Subcutaneous abdominal adipose tissue (tissue), 5 donors: ENCODE data around the gene NRF1.
"Not testable (repeated sequence)": the region's sequence is repeated elsewhere in the genome, so short reads cannot be mapped to it uniquely, and the experiment has no call there.

ENCODE experiments used
- H3K27ac ChIP-seq: one replicate; pipeline ENCODE4 v1.7.0; 2013; ENCODE audit warnings: low read depth, mild to moderate bottlenecking, inconsistent platforms, low read length, moderate library complexity
- H3K27me3 ChIP-seq, 5 donors: one replicate each; pipeline ENCODE4 v1.7.0; 2013; ENCODE audit warnings: low read length in 5 of 5, inconsistent platforms in 1 of 5; ENCODE audit not compliant: control insufficient read depth in 5 of 5, insufficient read depth in 4 of 5
- H3K36me3 ChIP-seq, 5 donors: one replicate each; pipeline ENCODE4 v1.7.0; 2013; ENCODE audit warnings: low read length in 5 of 5; ENCODE audit not compliant: control insufficient read depth in 5 of 5, insufficient read depth in 5 of 5
- H3K4me1 ChIP-seq, 5 donors: one replicate each; pipeline ENCODE4 v1.7.0; 2013; ENCODE audit warnings: low read length in 5 of 5, mild to moderate bottlenecking in 3 of 5, moderate library complexity in 1 of 5; ENCODE audit not compliant: control insufficient read depth in 5 of 5, insufficient read depth in 5 of 5
- H3K4me3 ChIP-seq, 5 donors: one replicate each; pipeline ENCODE4 v1.7.0; 2013; ENCODE audit warnings: low read length in 5 of 5, low read depth in 1 of 5
- H3K9ac ChIP-seq, 5 donors: one replicate each; pipeline ENCODE4 v1.7.0; 2013; ENCODE audit warnings: low read length in 5 of 5, mild to moderate bottlenecking in 4 of 5, moderate library complexity in 3 of 5
- H3K9me3 ChIP-seq, 5 donors: one replicate each; pipeline ENCODE4 v1.7.0; 2013; ENCODE audit warnings: low read length in 5 of 5; ENCODE audit not compliant: control insufficient read depth in 5 of 5
- donor health status: healthy.
- donor health status: healthy.
- donor health status: healthy.
- donor health status: healthy.
- donor health status: healthy.

Gene NRF1

GRCh38 chr7:129789652-129790051 is 178.1 kb downstream of the NRF1 start:
- Histone ChIP-seq H3K27me3 (peaks cover 21 to 42% (median 27%) of the 10 kb centered on the region in 5 donors), H3K9ac (no peak overlapping the region), H3K4me1 (peaks cover 0 to 14% (median 13%) of the 10 kb centered on the region in 5 donors), H3K9me3 (no peaks in the 10 kb centered on the region), H3K27ac (no peak overlapping the region), H3K4me3 (no peak overlapping the region), H3K36me3 (no peaks in the 10 kb centered on the region)

DNA sequence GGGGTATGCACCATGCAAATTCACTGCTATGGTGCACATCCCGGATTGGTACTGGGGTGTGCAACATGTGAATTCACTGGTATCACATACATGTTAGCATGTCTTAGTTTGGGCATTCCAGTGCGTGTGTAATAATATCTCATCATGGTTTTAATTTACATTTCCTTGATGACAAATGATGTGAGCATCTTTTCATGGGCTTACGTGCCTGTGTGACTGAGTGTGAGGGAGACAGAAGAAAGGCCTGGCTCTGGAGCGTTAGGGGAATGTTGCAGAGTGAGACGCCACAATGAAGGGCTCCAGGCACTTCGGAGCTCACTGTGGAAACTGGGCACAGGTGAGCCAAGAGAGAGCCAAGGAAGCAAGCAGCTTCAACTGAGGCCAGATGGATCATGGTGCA is 178.6 kb downstream of the NRF1 start:
- peaks cover 16 to 37% (median 22%) of the 10 kb centered on the region in 5 donors for H3K27me3 ChIP-seq
- H3K9ac ChIP-seq, result no peak overlapping the region
- no peaks in the 10 kb centered on the region for H3K36me3 ChIP-seq
- no peak overlapping the region for H3K4me3 ChIP-seq
- no peaks in the 10 kb centered on the region for H3K9me3 ChIP-seq
- no peak overlapping the region for H3K27ac ChIP-seq
- H3K4me1 ChIP-seq, result peaks cover 0 to 10% (median 8%) of the 10 kb centered on the region in 5 donors

DNA sequence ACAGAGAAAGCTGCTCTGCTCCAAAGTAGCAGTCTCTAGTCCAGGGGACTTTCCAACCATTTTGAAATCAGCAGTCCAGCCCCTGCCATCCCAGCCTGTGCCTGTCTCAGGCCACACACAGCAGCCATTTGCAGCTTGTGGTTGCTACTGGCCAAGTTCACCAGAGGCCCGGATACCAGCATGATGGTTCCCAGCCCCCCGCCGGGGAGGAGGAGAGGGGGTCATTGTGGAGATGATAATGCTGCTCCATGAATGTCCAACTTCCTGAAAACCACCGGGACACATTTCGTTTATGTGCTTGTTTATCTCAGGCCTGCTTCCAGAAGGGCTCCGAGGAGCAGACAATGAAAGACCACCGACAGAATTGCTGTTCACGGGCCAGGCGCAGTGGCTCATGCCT is 181.2 kb downstream of the NRF1 start:
- Histone ChIP-seq H3K27me3 (peaks cover 0 to 17% (median 6%) of the 10 kb centered on the region in 5 donors), H3K36me3 (no peaks in the 10 kb centered on the region), H3K9me3 (no peaks in the 10 kb centered on the region), H3K4me1 (no peaks in the 10 kb centered on the region), H3K4me3 (no peak overlapping the region), H3K9ac (no peak overlapping the region), H3K27ac (no peak overlapping the region)

- Histone ChIP-seq H3K27me3 (peaks cover 0 to 14% (median 6%) of the 10 kb centered on the region in 5 donors), H3K27ac (no peak overlapping the region), H3K36me3 (no peaks in the 10 kb centered on the region), H3K4me1 (peaks cover 0 to 4% (median 0%) of the 10 kb centered on the region in 5 donors), H3K9ac (no peak overlapping the region), H3K9me3 (no peaks in the 10 kb centered on the region), H3K4me3 (no peak overlapping the region)
Observed at GRCh38 chr7:129793506-129794310, 182.2 kb downstream of the NRF1 start.

- not testable (repeated sequence) for H3K27ac ChIP-seq, H3K4me3 ChIP-seq, H3K9ac ChIP-seq, H3K27me3 ChIP-seq, H3K4me1 ChIP-seq, H3K9me3 ChIP-seq, H3K36me3 ChIP-seq
Observed at GRCh38 chr7:129794461-129794860, 182.9 kb downstream of the NRF1 start.

GRCh38 chr7:129796186-129796775 is 184.8 kb downstream of the NRF1 start:
- H3K9ac ChIP-seq, result no peak overlapping the region
- no peaks in the 10 kb centered on the region for H3K36me3 ChIP-seq
- H3K9me3 ChIP-seq, result no peaks in the 10 kb centered on the region
- H3K4me1 ChIP-seq, result peaks cover 0 to 4% (median 0%) of the 10 kb centered on the region in 5 donors
- no peak overlapping the region for H3K4me3 ChIP-seq
- no peak overlapping the region for H3K27ac ChIP-seq
- H3K27me3 ChIP-seq, result peaks cover 0 to 4% (median 2%) of the 10 kb centered on the region in 5 donors

- H3K9me3 ChIP-seq, result no peaks in the 10 kb centered on the region
- H3K27ac ChIP-seq, result no peak overlapping the region
- peaks cover 0 to 5% (median 3%) of the 10 kb centered on the region in 5 donors for H3K27me3 ChIP-seq
Observed at GRCh38 chr7:129797214-129797789, 185.8 kb downstream of the NRF1 start.

GRCh38 chr7:129798616-129799349 is 187.3 kb downstream of the NRF1 start:
- H3K9ac ChIP-seq, result no peak overlapping the region
- H3K36me3 ChIP-seq, result no peaks in the 10 kb centered on the region
- H3K4me3 ChIP-seq, result no peak overlapping the region
- no peaks in the 10 kb centered on the region for H3K9me3 ChIP-seq
- H3K4me1 ChIP-seq, result peaks cover 0 to 4% (median 0%) of the 10 kb centered on the region in 5 donors
- peaks cover 0 to 5% (median 3%) of the 10 kb centered on the region in 5 donors for H3K27me3 ChIP-seq
- H3K27ac ChIP-seq, result no peak overlapping the region

More at GRCh38 chr7:129797214-129797789, 185.8 kb downstream of the NRF1 start:
- Histone ChIP-seq H3K9ac (no peak overlapping the region), H3K4me1 (peaks cover 0 to 4% (median 0%) of the 10 kb centered on the region in 5 donors), H3K4me3 (no peak overlapping the region), H3K36me3 (no peaks in the 10 kb centered on the region)

- H3K9ac ChIP-seq, result no peak overlapping the region
- peaks cover 0 to 5% (median 3%) of the 10 kb centered on the region in 5 donors for H3K27me3 ChIP-seq
- no peak overlapping the region for H3K4me3 ChIP-seq
- no peaks in the 10 kb centered on the region for H3K9me3 ChIP-seq
- no peak overlapping the region for H3K27ac ChIP-seq
- peaks cover 0 to 4% (median 0%) of the 10 kb centered on the region in 5 donors for H3K4me1 ChIP-seq
- H3K36me3 ChIP-seq, result no peaks in the 10 kb centered on the region
Observed at GRCh38 chr7:129799350-129799955, 187.9 kb downstream of the NRF1 start.
